Peyer's patch (tissue), 4 donors: ENCODE data around the gene CYP27B1.

Source experiments
- POLR2A ChIP-seq, 2 donors: fragments of 450-650 bp; IDR thresholded peaks; one replicate each; pipeline ENCODE4 v1.5.1; 2017; ENCODE audit warnings: antibody characterized with exemption in 2 of 2, mild to moderate bottlenecking in 2 of 2, moderate library complexity in 2 of 2
- TF ChIP-seq, protein P1 (sequence below), 6 experiments: fragments of 450-650 bp in 4 of 6; fragments of 200-600 bp in 2 of 6; sonication (generic) in 1 of 6; IDR thresholded peaks; one replicate each; pipeline ENCODE4 v1.5.1; 2017 to 2019; ENCODE audit warnings: antibody characterized with exemption in 6 of 6, mild to moderate bottlenecking in 3 of 6, moderate library complexity in 1 of 6

DNA sequence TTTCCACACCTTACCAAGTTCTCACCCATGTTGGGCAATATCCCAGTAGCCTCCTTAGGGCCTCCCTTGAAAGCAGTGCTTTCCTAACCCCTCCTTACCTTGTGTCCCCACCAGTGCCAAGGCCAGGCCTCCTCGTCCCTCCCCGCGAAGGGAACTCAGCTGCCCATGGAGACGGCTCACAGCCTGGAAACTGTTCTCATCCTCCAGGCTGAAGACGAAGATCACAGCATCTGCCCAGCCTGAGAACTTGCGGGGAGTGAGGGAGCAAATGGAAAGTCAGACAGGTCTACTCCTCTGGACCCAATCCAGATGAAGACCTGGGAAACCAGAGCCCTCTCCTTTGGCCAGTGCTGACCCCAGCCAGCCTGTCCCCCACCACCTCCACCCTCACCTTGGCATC is 33.0 kb downstream of the CYP27B1 start:
- TF ChIP-seq, protein P1, sequence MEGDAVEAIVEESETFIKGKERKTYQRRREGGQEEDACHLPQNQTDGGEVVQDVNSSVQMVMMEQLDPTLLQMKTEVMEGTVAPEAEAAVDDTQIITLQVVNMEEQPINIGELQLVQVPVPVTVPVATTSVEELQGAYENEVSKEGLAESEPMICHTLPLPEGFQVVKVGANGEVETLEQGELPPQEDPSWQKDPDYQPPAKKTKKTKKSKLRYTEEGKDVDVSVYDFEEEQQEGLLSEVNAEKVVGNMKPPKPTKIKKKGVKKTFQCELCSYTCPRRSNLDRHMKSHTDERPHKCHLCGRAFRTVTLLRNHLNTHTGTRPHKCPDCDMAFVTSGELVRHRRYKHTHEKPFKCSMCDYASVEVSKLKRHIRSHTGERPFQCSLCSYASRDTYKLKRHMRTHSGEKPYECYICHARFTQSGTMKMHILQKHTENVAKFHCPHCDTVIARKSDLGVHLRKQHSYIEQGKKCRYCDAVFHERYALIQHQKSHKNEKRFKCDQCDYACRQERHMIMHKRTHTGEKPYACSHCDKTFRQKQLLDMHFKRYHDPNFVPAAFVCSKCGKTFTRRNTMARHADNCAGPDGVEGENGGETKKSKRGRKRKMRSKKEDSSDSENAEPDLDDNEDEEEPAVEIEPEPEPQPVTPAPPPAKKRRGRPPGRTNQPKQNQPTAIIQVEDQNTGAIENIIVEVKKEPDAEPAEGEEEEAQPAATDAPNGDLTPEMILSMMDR (IDR thresholded peaks at IDR 0.05), result no peak
- TF ChIP-seq POLR2A (IDR thresholded peaks at IDR 0.05), result no peak
